Calu3 (cell line): ENCODE data around the gene CCDC136. TPM values are rescaled to one million over a fixed set of nuclear protein-coding genes. Genes with fewer than 3 reads are reported as not detected.

Source experiments
- BruUV-seq: library from RNA; stranded (reverse); fragments of 400-500 nt; replicated peaks from 2 replicates; lab custom pipeline; 2021; lab: Mats Ljungman, UMichigan
- CTCF ChIA-PET: fragments of 300-600 bp; sonication (Branson Sonifier 250); formaldehyde crosslinking; loops from one replicate; lab custom pipeline; 2022; ENCODE audit warnings: antibody characterized with exemption; lab: Charles Lee
- DNase-seq: peaks from one replicate; pipeline ENCODE4 v3.0.0; 2022
- H3K27ac Mint-ChIP-seq: one replicate; pipeline ENCODE4 v1.8.0; 2022; ENCODE audit warnings: mixed read lengths; ENCODE audit not compliant: unreplicated experiment
- H3K27me3 Mint-ChIP-seq: one replicate; pipeline ENCODE4 v1.8.0; 2022; ENCODE audit warnings: mixed read lengths; ENCODE audit not compliant: unreplicated experiment
- H3K36me3 Mint-ChIP-seq: one replicate; pipeline ENCODE4 v1.8.0; 2022; ENCODE audit warnings: mild to moderate bottlenecking, moderate library complexity, mixed read lengths; ENCODE audit not compliant: insufficient read depth, unreplicated experiment
- H3K4me1 Mint-ChIP-seq: one replicate; pipeline ENCODE4 v1.8.0; 2022; ENCODE audit warnings: mild to moderate bottlenecking, low read depth, mixed read lengths; ENCODE audit not compliant: unreplicated experiment
- H3K4me3 Mint-ChIP-seq: one replicate; pipeline ENCODE4 v1.8.0; 2022; ENCODE audit warnings: mild to moderate bottlenecking, low read depth, moderate library complexity, mixed read lengths; ENCODE audit not compliant: unreplicated experiment
- H3K9me3 Mint-ChIP-seq: one replicate; pipeline ENCODE4 v1.8.0; 2022; ENCODE audit warnings: low read depth, mixed read lengths; ENCODE audit not compliant: unreplicated experiment
- intact Hi-C: fragments of 100-400 bp; cut with micrococcal nuclease; formaldehyde crosslinking; loops from one replicate; pipeline ENCODE4 v1.10.0; 2022; ENCODE audit not compliant: unreplicated experiment
- total RNA-seq: library from RNA; stranded (reverse); gene quantifications from 2 replicates; pipeline ENCODE4 v1.2.3, GENCODE V29; 2022
- TF ChIP-seq, protein P1 (sequence below): fragments of 200-600 bp; IDR thresholded peaks from one replicate; pipeline ENCODE4 v1.8.0; 2022; ENCODE audit warnings: antibody characterized with exemption; ENCODE audit not compliant: unreplicated experiment

Gene CCDC136
- total RNA-seq, 1 experiment from 2014 or later = 5.9 TPM

DNA sequence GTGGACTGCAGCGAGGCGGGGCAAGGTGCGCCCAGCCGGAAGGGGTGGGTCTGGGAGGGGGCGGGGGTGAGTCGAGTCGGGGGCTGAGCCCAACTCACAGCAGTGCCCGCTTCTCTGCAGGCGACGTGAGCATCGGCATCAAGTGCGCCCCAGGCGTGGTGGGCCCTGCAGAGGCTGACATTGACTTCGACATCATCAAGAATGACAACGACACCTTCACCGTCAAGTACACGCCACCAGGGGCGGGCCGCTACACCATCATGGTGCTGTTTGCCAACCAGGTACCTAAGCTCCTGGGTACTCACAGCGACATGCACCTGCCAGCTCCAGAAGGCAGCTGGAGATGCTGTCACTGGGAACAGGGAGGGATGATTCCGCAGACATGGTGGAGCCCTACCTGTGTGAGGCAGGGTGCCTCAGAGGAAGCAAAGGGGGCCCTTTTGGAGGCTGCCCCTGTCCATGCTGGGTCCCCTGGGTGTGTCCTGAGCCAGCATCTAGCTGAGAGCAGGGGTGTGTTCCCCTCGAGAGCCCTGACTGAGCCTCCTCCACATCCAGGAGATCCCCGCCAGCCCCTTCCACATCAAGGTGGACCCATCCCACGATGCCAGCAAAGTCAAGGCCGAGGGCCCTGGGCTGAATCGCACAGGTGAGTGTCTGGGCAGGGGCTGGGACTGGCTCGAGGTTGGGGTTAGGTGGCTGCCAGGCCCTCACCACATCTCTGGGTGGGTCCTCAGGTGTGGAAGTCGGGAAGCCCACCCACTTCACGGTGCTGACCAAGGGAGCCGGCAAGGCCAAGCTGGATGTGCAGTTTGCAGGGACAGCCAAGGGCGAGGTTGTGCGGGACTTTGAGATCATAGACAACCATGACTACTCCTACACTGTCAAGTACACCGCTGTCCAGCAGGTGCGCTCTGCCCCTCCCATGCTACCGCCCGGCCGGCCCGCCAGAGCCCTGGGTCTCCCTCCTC, 51.2 kb downstream of the CCDC136 start:
- H3K9me3 Mint-ChIP-seq = no peaks in the 10 kb centered on the region
- intact Hi-C loops = no loop called here

DNA sequence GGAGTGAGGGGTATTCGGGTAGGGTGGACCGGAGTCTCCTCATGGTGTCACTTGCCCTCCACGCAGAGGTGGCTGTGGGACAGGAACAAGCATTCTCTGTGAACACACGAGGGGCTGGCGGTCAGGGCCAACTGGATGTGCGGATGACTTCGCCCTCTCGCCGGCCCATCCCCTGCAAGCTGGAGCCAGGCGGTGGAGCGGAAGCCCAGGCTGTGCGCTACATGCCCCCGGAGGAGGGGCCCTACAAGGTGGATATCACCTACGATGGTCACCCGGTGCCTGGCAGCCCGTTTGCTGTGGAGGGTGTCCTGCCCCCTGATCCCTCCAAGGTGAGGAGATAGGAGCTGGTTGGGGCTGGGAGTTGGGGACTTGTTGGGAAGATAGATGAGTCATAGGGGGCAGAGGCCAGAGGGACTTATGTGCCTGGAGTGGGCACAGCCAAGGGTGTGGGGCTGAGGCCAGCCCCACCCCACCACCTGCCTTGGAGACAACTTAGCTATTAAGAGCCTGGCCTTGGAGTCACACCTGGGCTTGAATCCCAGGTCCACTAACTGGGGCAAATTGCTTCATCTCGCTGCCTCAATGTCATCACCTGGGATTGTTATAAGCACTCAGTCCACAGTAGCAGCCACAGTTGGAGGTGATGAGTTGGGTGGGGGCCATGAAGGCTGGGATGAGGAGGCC, 52.3 kb downstream of the CCDC136 start:
- Mint-ChIP-seq H3K4me1 (no peaks in the 10 kb centered on the region), H3K27me3 (no peaks in the 10 kb centered on the region), H3K9me3 (no peaks in the 10 kb centered on the region), H3K27ac (no peak overlapping the region), H3K36me3 (no peaks in the 10 kb centered on the region), H3K4me3 (no peak overlapping the region)
- TF ChIP-seq, protein P1, sequence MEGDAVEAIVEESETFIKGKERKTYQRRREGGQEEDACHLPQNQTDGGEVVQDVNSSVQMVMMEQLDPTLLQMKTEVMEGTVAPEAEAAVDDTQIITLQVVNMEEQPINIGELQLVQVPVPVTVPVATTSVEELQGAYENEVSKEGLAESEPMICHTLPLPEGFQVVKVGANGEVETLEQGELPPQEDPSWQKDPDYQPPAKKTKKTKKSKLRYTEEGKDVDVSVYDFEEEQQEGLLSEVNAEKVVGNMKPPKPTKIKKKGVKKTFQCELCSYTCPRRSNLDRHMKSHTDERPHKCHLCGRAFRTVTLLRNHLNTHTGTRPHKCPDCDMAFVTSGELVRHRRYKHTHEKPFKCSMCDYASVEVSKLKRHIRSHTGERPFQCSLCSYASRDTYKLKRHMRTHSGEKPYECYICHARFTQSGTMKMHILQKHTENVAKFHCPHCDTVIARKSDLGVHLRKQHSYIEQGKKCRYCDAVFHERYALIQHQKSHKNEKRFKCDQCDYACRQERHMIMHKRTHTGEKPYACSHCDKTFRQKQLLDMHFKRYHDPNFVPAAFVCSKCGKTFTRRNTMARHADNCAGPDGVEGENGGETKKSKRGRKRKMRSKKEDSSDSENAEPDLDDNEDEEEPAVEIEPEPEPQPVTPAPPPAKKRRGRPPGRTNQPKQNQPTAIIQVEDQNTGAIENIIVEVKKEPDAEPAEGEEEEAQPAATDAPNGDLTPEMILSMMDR = no peak
- intact Hi-C loops = no loop called here
- no TSS peak for BruUV-seq
- no peak for DNase-seq
- CTCF ChIA-PET = no interaction called here

More for the DNA sequence above, 51.2 kb downstream of the CCDC136 start:
- BruUV-seq = no TSS peak
- no peaks in the 10 kb centered on the region for H3K36me3 Mint-ChIP-seq
- no peak for DNase-seq
- CTCF ChIA-PET = no interaction called here
- no peak overlapping the region for H3K4me3 Mint-ChIP-seq
- no peaks in the 10 kb centered on the region for H3K4me1 Mint-ChIP-seq
- no peaks in the 10 kb centered on the region for H3K27me3 Mint-ChIP-seq
- no peak overlapping the region for H3K27ac Mint-ChIP-seq
- TF ChIP-seq, protein P1 = no peak

DNA sequence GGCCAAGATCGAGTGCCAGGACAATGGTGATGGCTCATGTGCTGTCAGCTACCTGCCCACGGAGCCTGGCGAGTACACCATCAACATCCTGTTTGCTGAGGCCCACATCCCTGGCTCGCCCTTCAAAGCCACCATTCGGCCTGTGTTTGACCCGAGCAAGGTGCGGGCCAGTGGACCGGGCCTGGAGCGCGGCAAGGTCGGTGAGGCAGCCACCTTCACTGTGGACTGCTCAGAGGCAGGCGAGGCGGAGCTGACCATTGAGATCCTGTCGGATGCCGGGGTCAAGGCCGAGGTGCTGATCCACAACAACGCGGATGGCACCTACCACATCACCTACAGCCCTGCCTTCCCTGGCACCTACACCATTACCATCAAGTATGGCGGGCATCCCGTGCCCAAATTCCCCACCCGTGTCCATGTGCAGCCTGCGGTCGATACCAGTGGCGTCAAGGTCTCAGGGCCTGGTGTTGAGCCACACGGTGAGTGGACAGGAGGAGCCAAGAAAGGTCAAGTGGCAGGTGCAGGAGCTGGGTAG, 53.1 kb downstream of the CCDC136 start:
- no peak for DNase-seq
- Mint-ChIP-seq H3K27me3 (no peaks in the 10 kb centered on the region), H3K36me3 (no peaks in the 10 kb centered on the region), H3K4me3 (no peak overlapping the region), H3K4me1 (peaks cover 3% of the 10 kb centered on the region), H3K27ac (no peak overlapping the region), H3K9me3 (no peaks in the 10 kb centered on the region)
- intact Hi-C loops = no loop called here
- TF ChIP-seq, protein P1 = no peak
- no TSS peak for BruUV-seq
- CTCF ChIA-PET = no interaction called here

DNA sequence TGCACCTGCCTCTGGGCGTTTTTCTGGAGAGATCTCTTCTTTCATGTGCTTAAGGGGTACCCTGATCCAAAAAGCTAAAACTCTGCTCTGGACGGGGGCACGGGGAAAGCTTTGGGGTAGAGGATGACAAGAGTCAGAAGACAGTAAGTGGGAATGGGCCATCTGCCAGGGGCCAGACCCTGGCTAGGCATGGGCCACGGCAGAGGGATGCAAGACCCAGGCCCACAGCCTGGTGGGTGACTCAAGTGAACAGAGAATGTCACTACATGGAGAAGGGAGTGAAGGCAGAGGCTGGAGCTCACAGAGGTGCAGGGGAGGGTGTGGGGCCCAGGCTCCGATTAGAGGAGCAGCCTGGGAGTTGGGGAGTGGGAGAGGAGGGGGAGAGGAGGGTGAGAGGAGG, 53.7 kb downstream of the CCDC136 start:
- no TSS peak for BruUV-seq
- TF ChIP-seq, protein P1 = no peak
- intact Hi-C loops = no loop called here
- Mint-ChIP-seq H3K9me3 (no peaks in the 10 kb centered on the region), H3K4me3 (no peak overlapping the region), H3K36me3 (no peaks in the 10 kb centered on the region), H3K4me1 (peaks cover 9% of the 10 kb centered on the region), H3K27ac (no peak overlapping the region), H3K27me3 (no peaks in the 10 kb centered on the region)
- no peak for DNase-seq
- CTCF ChIA-PET = no interaction called here
